NCI-H2107 (cell line): Measurements from ENCODE around the gene GALNT17.

Experiments used
- DNase-seq: peaks from one replicate; lab custom pipeline; 2025; lab: John Stamatoyannopoulos, UW

The GALNT17 gene

DNA sequence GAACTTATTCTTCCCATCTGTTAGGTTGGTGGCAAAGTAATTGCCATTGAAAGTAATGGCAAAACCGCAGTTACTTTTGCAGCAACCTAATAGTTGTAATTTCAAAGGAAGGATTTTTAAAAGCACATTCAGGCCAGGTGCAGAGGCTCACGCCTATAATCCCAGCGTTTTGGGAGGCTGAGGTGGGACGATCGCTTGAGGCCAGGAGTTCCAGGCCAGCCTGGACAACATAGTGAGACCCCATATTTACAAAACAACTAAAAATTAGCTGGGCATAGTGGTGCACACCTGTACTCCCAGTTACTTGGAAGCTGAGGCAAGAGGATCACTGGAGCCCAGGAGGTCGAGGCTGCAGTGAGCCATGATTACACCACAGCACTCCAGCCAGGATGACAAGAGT lies 374.9 kb downstream of the GALNT17 start:
- no peak for DNase-seq

DNA sequence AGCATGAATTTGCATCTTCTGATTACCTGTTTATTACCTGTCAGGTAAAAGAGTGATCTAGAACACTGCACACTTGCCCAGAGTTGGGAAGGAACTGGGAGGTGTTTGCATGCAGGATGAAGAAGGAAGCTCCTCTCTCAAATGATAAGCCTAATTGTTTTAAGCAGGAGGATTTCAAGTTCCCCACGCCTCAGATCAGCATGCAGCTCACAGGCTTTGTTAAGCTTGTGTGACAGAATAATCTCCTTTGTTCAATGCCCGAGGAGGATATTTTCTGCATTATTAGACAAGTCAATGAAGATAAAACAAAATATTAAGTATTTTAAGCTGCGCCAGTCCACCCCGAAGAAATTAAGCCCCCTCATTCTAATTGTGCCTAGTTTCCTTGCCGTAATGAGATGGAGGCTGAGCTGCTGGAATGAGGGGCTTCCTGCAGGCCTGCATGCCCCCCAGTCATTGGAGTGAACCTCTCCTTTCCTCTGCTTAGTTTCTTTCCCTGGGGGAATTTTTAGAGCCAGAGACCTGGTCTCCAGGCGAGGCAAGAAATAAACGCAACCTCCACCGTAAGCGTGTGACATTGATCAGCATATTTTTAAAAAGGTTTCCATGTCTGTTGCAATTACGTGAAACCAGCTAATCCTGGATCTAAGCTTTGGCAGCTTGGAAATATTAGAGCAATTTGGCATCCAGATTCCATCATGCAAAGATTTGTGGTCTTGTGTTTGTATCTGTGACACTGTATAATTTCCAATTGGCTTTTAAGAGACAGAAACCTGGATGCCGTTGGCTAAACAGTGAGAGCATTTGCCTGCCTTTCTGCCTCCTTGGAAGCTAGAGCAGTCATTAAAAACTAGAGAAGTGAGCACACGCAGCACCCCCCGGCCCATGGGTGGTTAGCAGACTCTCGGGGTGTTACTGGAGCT lies 376.0 kb downstream of the GALNT17 start:
- DNase-seq, result no peak

DNA sequence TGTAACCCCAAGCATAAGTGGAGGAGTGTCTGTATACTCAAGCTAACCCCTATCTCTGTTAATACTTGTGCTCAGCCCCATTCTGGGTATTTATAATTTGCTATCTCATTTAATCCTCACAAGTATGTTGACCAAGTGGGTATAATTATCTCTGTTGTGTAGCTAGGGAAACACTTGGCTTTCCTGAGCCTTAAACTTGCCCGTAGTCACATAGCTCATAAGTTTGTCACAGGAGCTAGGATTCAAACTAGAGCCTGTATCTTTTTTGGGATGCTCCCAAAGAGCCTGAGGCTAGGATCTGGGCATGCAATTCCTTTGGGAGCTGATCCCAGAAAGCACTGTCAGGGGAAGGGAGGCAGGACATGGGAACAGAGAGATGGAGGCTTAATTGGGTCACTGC lies 377.4 kb downstream of the GALNT17 start:
- DNase-seq, result no peak

DNA sequence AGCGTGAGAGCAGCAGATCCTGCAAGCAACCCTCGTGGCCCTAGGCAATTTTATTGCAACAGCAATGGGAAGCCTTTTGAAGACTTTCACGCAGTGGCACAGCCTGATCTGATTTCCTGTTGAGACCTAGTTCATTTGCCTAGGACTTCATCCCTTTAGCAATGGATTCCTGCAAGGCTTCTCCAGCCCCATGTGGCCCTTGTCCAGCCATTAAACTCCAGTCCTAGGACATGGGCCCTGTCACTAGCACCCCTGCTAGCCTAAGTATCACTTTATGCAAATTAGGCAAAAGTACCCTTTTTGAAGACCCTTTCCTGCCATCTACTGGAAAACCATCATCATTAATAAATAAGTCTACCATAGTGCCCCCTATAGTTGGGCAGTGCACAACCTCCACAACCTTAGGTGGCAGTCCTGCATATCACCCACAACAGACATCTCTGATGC lies 379.4 kb downstream of the GALNT17 start:
- no peak for DNase-seq

DNA sequence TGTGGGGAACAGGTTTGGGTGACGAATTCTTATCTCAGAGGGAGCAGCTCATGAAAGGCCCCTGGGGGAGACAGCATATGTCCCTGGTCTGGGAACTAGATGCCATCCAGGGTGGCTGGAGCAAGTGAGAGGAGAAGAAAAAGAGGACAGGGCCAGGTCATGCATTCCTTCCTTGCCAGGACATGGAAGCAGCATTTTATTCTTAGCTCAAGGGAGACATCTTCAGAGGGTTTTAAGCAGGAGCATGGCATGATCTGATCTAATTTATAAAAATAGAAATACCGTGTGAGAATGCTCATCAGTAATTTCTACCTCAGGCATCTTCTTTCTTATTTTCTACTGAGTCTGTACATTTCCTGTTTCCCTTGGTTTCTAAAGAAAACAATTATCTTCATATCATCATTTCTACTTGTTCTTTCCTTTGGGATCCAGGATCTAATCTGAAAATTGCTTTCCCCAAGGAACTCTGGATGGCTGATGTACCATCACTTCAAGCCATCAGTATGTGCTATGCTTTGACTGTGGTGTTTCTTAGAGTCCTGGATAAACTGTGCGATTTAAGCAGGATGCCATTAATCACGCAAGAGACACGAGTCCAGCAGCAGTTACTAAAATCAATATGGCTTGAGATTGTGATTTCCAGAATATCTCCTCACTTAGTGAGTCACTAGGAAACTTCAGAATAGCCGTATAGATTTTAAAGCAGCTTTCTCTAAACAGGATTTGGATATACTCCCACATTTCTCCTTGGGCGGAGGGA lies 386.2 kb downstream of the GALNT17 start:
- DNase-seq, result no peak

DNA sequence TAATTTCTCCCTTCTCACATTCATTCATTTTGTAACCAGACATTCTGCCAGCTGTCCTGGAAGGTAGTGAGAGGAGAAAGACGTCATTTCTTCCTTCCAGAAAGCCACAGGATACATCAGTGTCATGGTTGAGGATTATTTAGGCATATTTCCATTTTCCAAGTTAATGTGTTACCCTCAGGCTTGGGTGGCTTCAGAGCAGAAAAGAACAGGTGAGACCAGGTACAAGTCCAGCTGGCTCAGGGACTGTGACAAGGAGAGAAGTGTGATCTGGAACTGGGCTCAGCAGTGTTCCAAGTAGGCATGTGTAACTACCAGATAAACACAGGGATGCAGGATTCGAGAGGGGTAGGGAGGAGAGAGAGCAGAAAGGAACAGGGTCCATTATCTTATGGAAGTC lies 386.9 kb downstream of the GALNT17 start:
- DNase-seq, result no peak

DNA sequence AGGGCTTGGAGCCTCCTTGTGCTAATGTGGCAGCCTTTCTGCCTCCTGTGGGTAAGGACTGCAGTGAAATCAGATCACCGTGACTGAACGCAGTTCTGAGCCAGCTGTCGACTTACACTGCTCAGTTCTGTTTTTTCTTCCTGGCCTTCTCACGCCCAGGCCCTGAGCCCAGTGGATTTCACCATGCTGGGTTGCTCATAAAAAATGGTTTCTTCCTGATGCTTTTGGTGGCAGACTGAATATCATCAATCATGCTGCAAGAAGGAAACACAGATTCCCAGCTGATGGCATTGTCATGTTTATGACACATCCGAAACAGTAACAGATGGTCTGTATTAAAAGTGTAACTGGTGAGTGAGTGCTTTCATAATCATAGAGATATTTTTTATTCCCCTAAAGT lies 389.6 kb downstream of the GALNT17 start:
- no peak for DNase-seq

DNA sequence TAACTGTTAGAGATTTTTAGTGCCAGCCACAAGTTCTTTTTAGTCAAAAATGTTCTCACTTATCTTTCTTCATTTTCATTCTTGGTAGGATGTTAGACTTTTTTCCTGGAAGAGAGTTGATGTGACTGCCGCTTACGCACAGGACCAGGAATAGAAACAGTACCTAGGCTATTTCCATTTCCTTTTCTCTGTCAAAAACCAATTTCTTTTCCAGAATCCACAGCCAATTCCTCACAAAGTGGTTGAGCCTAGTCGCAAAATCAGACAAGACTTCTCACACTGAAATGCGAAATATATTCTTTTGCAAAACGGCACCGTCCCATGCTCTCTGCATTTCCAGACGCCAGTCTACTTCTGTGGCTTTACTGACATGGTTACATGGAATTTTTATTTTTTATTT lies 394.2 kb downstream of the GALNT17 start:
- no peak for DNase-seq

DNA sequence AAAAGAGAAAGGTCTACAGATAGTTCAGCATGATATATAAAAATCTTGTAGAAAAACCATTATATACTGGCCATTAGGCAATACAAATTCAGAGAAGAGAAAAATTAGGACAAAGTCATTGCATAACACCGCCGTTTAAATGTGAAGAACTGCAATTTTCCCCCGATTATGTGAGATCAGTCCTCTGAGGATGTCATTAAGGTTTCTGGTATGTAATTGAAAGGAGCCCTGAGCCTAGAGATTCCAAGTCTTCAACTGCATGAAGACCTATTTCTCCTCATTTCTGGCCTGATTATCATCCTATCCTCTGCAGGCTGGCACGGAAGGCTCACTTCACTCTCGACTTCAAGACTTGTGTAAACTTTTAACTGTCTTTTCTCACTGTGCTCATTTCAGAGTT lies 395.3 kb downstream of the GALNT17 start:
- no peak for DNase-seq

DNA sequence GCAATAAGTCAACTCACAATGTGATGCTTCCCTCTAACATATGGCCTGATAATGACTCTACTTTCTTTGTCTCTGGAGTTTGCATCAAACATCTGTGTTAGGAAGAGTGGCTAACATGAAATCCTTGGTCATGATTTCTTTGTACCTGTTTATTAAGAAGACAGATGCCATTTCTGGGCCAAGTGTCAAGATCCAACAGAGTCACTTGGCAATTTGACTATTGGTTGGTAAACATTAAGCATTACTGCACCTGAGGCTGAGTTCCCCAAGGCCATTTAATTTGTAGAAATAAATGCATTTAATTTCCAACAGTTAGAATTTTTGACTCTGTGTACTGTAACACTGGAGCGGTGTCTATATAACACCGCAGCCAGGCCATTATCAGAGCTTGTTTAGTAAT lies 403.7 kb downstream of the GALNT17 start:
- DNase-seq, result no peak

DNA sequence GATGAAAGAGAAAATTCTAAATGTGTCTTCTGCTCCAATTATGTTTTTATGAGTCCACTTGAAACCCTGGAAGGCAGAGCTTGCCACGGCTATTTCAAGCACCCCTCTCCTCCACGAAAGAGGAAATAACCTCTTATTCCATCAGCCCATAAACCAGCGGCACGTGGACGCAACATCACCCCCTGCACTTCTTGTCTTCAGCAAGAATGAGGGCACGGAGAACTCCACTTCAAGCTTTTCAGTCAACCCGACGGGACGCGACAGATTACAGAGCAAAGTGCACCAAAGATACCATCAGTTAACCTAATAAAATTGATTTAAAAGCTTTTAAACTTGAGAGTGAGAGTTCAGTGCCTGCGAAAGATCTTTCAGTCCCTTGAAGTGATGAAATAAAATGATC lies 406.3 kb downstream of the GALNT17 start:
- DNase-seq, result no peak

DNA sequence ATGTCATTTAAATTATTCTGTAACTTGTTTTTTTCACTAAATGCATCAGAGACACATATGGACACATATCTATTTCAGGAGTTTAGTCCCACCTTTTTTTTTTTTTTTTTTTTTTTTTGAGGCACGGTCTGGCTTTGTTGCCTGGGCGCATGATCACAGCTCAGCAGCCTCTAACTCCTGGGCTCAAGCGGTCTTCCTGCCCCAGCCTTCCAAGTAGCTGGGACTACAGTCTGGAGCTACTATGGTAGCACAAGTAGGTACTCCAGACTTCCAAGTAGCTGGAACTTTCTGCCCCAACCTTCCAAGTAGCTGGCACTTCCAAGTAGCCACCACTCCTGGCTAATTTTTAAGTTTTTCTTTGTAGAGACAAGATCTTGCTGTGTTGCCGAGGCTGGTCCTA lies 407.7 kb downstream of the GALNT17 start:
- DNase-seq, result no peak

DNA sequence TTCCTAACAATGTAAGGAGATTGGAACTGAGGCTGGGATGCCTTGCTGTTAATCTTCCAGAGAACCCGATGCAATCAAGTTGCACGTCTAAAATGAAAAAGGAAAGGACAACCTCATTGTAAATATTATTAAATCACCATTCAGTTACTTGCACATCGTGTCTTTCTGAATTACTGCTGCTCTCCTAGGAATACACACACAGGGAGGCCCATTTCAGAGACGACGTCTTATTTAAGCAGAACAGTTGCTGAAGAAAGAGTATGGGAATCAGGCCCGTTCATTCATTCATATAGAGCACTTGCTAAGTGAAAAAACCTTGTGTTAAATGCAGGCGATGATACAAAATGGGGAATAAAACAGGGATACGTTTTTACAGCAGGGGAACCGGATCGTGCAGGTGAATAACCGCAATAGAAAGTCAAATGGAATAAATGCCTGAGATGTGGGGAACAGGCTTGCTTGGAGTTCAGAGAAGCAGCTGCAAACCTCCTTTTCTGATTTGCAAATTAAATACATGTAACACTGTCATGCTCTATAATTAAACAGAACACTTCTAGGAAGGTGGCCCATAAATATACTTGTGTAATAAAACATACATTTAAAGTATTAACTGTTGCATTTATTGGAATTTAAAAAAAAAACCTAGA lies 409.9 kb downstream of the GALNT17 start:
- no peak for DNase-seq

DNA sequence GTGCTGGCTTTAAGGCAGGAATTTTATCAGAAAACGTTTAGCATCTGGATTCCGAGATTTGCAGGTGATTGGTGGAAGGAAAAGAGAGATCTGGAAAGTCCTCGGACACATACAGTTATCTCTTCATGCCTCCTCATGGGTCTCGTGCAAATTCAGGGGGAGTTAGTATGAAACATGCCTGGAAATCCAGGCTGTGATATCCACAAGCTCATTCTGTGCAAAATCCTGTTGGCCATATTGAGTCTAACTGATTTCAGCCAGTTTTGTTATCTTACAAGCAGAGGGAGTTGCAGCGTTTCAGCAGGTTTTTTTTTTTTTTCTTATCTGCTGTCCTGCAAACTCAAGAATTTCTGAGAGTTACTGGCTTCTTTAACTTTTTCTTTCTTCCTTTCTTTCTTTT lies 411.5 kb downstream of the GALNT17 start:
- no peak for DNase-seq

DNA sequence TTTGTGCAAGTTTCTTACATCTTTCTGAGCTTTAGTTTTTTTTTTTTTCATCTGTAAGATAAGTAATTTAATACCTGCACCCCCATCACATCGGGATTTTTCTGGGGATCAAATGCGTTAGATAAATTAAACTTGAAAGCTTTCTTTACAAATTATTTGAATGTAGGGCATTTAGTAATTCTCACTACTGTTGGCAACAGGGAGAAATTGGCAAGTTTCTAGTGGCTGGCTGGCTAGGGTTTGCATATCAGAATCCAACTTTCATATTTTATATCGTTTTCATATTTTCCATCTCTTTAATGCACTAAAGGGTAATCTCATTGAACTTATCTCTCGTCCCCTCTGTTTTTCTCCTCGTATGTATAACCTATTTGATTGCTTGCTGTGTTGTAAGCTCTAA lies 412.9 kb downstream of the GALNT17 start:
- DNase-seq, result no peak

DNA sequence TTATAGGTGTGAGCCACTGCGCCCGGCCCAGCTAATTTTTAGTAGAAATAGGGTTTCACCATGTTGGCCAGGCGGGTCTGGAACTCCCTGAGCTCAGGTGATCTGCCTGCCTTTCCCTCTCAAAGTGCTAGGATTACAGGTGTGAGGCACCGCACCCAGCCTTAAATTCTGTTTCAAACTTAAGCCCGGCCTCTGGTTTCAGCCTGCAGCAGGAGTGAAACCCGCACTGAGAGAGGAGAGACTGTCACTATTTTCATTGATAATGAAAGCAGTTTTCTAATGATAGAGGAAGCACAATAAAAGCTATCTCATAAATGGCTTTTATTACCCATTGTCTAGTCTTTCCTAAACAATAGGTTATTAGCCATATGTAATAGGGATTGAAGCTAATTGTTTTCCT lies 415.5 kb downstream of the GALNT17 start:
- DNase-seq, result no peak

DNA sequence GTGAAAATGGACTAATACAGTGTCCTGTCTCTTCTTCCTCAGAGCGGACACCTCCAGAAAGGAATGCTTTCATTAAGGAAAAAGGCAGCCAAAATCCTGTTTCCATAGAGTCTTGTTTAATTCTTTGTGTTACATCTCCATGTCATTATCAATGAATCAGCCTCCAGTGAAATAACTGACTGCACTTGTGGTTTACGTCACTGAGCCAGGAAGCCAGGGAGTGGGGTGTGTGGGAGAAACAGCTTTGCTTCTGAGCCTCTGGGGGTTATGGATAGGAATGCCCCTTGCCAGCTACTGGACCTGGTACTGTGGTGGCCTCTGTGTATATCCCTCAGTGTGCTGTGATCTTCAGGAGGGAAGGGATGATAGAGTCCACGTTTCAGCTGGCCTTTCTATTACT lies 416.8 kb downstream of the GALNT17 start:
- DNase-seq, result no peak

DNA sequence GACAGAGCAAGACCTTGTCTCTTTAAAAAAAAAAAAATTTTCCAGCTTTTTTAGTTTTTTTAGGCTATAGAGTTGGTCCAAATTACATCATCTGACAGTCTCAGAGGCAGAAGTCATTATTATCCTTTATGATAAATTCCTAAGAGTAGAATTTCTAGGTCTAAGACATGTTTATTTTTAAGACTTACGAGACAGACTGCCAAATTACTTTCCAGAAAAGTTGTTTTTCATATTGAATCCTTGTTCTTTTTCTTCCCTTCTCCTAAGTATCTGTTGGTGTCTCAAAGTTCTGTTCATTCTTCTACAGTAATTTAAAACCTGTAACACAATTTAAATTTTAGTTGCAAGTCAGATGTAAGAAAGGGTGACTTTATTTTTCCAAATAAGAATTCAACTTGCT lies 421.4 kb downstream of the GALNT17 start:
- DNase-seq, result no peak

DNA sequence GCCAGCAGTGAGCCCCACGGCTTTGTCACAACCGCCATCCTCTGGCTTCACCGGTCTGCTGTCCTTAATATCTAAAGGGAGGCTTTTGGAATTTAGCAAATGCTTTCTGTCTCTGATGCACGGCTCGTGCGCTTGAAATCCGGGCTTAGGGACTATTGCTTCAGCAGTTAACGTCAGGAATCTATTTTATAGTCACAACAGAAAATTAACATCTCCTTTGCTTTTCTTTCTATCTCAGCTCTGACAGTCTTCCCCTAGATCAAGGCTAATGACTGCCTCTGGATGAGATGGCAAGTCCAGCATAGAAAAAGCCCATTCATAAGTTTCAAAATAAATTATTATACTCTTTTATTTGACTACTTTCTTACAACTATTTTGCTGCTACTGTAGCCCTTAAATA lies 423.8 kb downstream of the GALNT17 start:
- DNase-seq, result no peak

DNA sequence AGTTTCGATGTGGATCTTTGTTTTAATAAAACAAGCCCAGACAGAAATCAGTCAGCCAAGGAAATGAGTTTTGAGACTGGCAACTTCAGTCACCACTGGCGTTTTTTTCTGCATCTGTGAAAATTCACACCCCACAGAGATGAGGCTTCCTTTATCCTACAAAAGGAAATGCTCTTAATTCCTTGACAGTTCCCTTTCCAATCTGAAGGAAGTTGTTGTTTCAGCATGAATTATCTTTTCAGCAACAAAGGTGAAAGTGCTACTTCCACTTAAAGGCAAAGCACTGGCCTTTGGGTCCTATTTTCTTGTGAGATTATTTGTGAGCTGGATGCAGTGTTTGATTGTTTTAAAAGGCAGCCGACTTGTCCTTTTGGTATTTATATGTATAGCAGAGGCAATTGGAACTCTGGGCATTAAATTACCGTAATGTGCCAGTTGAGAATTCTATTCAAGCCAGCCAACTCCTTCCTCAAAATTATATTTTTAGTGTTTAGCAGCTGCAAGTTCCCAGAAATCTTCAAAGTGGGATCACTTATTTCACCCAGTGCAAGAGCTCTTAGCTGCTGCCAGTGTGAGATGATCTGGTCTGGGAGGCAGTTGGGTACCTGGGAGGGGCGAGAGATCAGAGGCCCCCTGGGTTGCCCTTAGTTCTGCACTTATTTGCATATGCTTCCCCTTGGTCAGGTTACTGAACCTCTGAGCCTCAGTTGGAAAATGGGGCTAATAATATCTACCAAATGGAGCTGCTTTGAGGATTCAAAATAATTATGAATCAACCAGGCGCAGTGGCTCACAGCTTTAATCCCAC lies 427.1 kb downstream of the GALNT17 start:
- no peak for DNase-seq

DNA sequence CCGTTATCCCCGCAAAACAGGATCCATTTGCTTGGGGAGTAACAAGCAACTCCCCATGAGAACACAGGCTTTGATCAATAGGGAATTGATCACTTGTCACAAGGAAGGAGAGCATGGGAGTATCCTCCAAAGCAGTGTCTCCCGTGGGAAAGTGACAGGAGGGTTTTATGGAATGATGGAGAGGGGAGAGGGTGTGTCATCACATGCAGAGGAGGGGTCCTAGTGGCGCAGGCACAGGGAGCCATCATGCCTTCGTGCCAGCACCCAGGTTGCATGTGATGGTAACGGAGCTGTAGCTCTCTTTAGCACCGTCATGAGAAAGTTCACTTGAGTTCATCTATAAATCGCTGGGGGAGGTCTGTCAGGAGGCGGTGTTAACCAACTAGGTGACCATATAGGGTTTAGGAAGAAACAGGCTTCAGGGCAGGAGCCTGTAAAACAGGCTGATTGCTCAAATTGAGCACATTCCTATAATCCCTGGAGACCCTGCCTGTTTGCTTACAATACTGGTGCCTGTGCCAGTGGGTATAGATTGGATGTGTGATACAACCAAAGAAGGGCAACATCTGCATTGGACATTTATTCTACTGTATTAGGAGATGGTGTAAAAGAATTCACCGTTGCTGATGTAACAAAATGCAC lies 428.5 kb downstream of the GALNT17 start:
- DNase-seq, result no peak
